Keratinocyte (primary cell): ENCODE data around the gene NANOS3.

Source experiments
- EZH2 ChIP-seq: IDR thresholded peaks from one replicate; pipeline ENCODE4 v1.6.1; 2012; ENCODE audit warnings: inconsistent platforms, mild to moderate bottlenecking, low read length, moderate library complexity
- TF ChIP-seq, protein P1 (sequence below), 3 experiments: IDR thresholded peaks in 1 of 3; conservative IDR thresholded peaks in 1 of 3; optimal IDR thresholded peaks in 1 of 3; 2 replicates in 2 of 3; 3 replicates in 1 of 3; pipeline versions ENCODE3 to v1.5.1; 2011; ENCODE audit warnings: low read length in 3 of 3, mild to moderate bottlenecking in 3 of 3, moderate library complexity in 2 of 3, control low read depth in 1 of 3, inconsistent platforms in 1 of 3; ENCODE audit not compliant: insufficient read depth in 2 of 3; ENCODE audit errors: extremely low read depth in 1 of 3

DNA sequence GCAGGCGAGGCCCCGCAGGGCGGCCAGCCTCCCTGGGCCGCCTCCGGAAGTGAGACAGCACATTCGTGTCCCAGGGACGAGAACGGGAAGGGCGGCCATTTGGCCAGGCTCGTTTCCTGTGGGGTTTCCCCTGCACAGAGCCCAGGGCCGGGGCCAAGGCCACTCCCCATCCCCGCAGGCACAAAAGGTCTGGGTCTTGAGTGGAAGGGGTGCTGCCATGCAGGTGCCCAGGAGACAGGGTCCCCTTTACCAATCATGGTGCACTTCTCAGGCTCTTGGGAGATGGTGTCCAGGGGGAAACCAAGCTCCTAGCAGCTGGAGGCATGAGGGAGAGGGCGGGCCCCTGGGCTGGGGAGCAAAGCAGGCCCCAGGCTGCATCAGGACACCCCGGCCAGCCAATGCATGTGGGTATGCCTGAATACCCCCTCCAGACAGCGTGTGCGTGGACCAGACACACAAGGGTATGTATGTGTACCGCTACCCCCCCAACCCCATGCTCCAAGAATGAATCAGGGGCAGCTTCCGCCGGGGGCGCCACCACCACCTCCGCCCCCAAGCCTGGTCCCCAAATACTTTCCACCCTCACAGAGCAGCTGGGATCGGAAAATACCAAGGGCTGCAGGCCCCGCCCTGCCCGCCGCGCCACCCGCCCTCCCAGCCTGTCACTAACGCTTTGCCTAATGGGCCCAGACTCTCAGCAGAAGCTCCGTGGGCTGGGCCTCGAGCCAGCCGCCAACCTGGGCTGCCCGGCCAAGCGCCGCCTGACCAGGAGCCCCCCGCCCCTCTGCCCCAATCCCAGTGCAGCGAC lies 37.6 kb upstream of the NANOS3 start:
- TF ChIP-seq, protein P1, sequence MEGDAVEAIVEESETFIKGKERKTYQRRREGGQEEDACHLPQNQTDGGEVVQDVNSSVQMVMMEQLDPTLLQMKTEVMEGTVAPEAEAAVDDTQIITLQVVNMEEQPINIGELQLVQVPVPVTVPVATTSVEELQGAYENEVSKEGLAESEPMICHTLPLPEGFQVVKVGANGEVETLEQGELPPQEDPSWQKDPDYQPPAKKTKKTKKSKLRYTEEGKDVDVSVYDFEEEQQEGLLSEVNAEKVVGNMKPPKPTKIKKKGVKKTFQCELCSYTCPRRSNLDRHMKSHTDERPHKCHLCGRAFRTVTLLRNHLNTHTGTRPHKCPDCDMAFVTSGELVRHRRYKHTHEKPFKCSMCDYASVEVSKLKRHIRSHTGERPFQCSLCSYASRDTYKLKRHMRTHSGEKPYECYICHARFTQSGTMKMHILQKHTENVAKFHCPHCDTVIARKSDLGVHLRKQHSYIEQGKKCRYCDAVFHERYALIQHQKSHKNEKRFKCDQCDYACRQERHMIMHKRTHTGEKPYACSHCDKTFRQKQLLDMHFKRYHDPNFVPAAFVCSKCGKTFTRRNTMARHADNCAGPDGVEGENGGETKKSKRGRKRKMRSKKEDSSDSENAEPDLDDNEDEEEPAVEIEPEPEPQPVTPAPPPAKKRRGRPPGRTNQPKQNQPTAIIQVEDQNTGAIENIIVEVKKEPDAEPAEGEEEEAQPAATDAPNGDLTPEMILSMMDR (optimal IDR thresholded peaks at IDR 0.05 in 1 of 3, IDR thresholded peaks at IDR 0.05 in 1 of 3, conservative IDR thresholded peaks at IDR 0.05 in 1 of 3; ENCODE audit: extremely low read depth in 1 of 3, insufficient read depth in 2 of 3, low read length in 3 of 3), result peak in 1 of 3 experiments; percentile 12
- no peak for TF ChIP-seq EZH2
